KMS-11 (cell line): ENCODE measurements around the gene CPA5.

Source experiments
- H2AFZ ChIP-seq: fragments of 200-600 bp; sonication (generic); 2 replicates; pipeline ENCODE4 v1.6.1; 2016; ENCODE audit warnings: antibody characterized with exemption, mixed run types, low read depth
- H3K27ac ChIP-seq: fragments of 200-600 bp; sonication (generic); 2 replicates; pipeline ENCODE4 v1.6.1; 2016; ENCODE audit warnings: mild to moderate bottlenecking, mixed run types
- H3K27me3 ChIP-seq: fragments of 200-600 bp; sonication (generic); 2 replicates; pipeline ENCODE4 v1.6.1; 2017; ENCODE audit warnings: mild to moderate bottlenecking, low read depth, mixed run types, moderate library complexity; ENCODE audit not compliant: insufficient read depth
- H3K36me3 ChIP-seq: fragments of 200-600 bp; sonication (generic); 2 replicates; pipeline ENCODE4 v1.6.1; 2017; ENCODE audit warnings: mild to moderate bottlenecking, mixed run types; ENCODE audit not compliant: insufficient read depth
- H3K4me1 ChIP-seq: fragments of 200-600 bp; sonication (generic); 2 replicates; pipeline ENCODE4 v1.6.1; 2016; ENCODE audit warnings: mild to moderate bottlenecking, low read depth, mixed run types; ENCODE audit not compliant: poor library complexity, severe bottlenecking
- H3K4me2 ChIP-seq: fragments of 200-600 bp; sonication (generic); 2 replicates; pipeline ENCODE4 v1.7.0; 2016; ENCODE audit warnings: mild to moderate bottlenecking, mixed run types
- H3K4me3 ChIP-seq: fragments of 200-600 bp; sonication (generic); IDR thresholded peaks from 2 replicates; pipeline ENCODE4 v1.6.1; 2017; ENCODE audit warnings: low read depth, low read length, mixed read lengths; ENCODE audit not compliant: insufficient read depth
- H3K79me2 ChIP-seq: fragments of 200-600 bp; sonication (generic); 2 replicates; pipeline ENCODE4 v1.6.1; 2016; ENCODE audit warnings: low read depth, mixed run types; ENCODE audit not compliant: insufficient read depth
- H3K9ac ChIP-seq: fragments of 200-600 bp; sonication (generic); 2 replicates; pipeline ENCODE4 v1.6.1; 2016; ENCODE audit warnings: mild to moderate bottlenecking, mixed run types
- H4K20me1 ChIP-seq: fragments of 200-600 bp; sonication (generic); 2 replicates; pipeline ENCODE4 v1.6.1; 2016; ENCODE audit warnings: mild to moderate bottlenecking, mixed run types; ENCODE audit not compliant: insufficient read depth
- TF ChIP-seq, protein P1 (sequence below): fragments of 200-600 bp; sonication (generic); conservative IDR thresholded peaks from 2 replicates; pipeline ENCODE4 v1.6.1; 2017; ENCODE audit warnings: low read depth, mild to moderate bottlenecking, antibody characterized with exemption, low read length, moderate library complexity, mixed read lengths

Gene CPA5

DNA sequence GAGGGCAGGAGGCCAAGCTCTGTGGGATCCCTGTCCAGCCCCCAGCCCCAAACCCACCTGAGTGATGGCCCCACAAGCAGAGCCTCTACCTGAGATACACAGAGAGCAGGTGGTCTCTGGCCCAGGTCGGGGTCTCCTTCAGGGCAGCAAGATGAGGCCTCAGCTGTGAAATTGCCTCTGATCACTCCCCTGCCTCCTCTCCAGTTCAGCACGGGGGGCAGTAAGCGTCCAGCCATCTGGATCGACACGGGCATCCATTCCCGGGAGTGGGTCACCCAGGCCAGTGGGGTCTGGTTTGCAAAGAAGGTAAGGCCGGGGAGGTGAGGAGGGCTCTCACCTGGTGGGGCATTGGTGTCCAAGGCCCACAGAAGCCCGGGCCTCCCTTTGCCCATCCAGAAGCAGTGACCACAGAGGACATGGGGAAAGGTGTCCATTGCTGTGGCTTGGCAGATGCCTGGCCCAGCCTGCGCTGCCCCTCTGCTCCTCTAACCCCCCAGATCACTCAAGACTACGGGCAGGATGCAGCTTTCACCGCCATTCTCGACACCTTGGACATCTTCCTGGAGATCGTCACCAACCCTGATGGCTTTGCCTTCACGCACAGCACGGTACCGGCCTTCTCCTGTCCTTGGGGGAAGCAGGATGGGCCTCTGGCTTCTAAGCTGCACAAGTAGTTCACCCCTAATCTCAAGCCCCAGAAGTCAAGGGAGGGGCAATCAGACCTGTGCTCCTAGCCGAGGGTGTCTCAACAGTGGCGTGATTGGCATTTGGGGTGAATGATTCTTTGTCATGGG is 38.8 kb downstream of the CPA5 start:
- no peaks in the 10 kb centered on the region for H3K27me3 ChIP-seq
- H3K27ac ChIP-seq, result no peak overlapping the region
- H3K4me3 ChIP-seq, result no peak overlapping the region
- no peak overlapping the region for H3K9ac ChIP-seq
- TF ChIP-seq, protein P1, sequence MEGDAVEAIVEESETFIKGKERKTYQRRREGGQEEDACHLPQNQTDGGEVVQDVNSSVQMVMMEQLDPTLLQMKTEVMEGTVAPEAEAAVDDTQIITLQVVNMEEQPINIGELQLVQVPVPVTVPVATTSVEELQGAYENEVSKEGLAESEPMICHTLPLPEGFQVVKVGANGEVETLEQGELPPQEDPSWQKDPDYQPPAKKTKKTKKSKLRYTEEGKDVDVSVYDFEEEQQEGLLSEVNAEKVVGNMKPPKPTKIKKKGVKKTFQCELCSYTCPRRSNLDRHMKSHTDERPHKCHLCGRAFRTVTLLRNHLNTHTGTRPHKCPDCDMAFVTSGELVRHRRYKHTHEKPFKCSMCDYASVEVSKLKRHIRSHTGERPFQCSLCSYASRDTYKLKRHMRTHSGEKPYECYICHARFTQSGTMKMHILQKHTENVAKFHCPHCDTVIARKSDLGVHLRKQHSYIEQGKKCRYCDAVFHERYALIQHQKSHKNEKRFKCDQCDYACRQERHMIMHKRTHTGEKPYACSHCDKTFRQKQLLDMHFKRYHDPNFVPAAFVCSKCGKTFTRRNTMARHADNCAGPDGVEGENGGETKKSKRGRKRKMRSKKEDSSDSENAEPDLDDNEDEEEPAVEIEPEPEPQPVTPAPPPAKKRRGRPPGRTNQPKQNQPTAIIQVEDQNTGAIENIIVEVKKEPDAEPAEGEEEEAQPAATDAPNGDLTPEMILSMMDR, result no peak
- H3K79me2 ChIP-seq, result no peaks in the 10 kb centered on the region
- no peak overlapping the region for H2AFZ ChIP-seq
- no peaks in the 10 kb centered on the region for H3K4me1 ChIP-seq
- no peaks in the 10 kb centered on the region for H3K36me3 ChIP-seq
- H3K4me2 ChIP-seq, result no peak overlapping the region
- H4K20me1 ChIP-seq, result no peaks in the 10 kb centered on the region

DNA sequence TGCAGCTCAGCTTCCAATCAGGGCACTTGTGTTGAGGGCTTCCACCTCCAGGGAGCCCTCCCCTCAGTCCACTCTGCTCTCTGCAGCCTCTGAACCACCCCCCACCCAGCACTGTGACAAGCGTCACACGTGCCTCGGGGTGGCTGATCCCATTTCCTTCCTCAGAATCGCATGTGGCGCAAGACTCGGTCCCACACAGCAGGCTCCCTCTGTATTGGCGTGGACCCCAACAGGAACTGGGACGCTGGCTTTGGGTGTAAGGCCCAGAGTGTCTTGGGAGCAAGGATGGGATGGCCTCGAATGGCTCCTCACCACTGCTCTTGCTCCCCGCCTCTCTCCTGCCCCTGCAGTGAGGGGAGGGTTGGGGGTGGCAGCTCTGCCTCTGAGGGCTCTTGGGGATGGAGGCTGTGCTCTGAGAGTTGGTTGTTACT is 39.8 kb downstream of the CPA5 start:
- Histone ChIP-seq H3K27ac (no peak overlapping the region), H3K4me1 (no peaks in the 10 kb centered on the region), H3K4me2 (no peak overlapping the region), H3K4me3 (no peak overlapping the region), H2AFZ (no peak overlapping the region), H3K36me3 (no peaks in the 10 kb centered on the region), H4K20me1 (no peaks in the 10 kb centered on the region), H3K27me3 (no peaks in the 10 kb centered on the region), H3K9ac (no peak overlapping the region), H3K79me2 (no peaks in the 10 kb centered on the region)
- TF ChIP-seq, protein P1, result no peak

DNA sequence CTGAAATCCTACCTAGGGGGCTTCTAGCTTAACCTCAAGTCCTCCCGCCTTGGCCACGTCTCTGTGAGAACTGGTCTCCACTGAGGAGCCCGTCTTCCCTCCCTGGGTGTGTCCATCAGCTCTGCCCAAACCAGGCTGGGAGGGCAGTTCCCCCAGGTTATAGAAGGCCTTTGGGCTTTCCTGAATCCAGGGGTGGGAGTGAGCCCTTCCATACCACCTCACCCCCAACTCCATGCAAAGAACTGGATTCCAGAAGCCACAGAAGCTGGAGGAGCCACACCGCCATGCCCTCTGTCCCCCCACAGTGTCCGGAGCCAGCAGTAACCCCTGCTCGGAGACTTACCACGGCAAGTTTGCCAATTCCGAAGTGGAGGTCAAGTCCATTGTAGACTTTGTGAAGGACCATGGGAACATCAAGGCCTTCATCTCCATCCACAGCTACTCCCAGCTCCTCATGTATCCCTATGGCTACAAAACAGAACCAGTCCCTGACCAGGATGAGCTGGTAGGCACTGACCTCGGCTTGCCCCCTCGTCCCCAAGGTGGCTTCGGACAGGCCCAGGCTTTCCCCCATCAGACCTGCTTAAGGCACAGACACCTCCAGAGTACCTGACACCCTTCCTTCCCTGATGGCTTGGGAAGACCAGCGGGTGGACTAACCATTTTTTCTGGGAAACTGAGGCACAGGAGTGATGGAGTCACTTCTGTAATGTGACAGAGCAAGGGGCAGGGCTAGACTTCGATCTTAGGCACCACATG is 40.4 kb downstream of the CPA5 start:
- no peaks in the 10 kb centered on the region for H3K4me1 ChIP-seq
- no peak overlapping the region for H3K9ac ChIP-seq
- H3K36me3 ChIP-seq, result no peaks in the 10 kb centered on the region
- H2AFZ ChIP-seq, result no peak overlapping the region
- no peak overlapping the region for H3K4me3 ChIP-seq
- H3K4me2 ChIP-seq, result no peak overlapping the region
- H4K20me1 ChIP-seq, result no peaks in the 10 kb centered on the region
- H3K27me3 ChIP-seq, result no peaks in the 10 kb centered on the region
- H3K27ac ChIP-seq, result no peak overlapping the region
- H3K79me2 ChIP-seq, result no peaks in the 10 kb centered on the region
- TF ChIP-seq, protein P1, result no peak

DNA sequence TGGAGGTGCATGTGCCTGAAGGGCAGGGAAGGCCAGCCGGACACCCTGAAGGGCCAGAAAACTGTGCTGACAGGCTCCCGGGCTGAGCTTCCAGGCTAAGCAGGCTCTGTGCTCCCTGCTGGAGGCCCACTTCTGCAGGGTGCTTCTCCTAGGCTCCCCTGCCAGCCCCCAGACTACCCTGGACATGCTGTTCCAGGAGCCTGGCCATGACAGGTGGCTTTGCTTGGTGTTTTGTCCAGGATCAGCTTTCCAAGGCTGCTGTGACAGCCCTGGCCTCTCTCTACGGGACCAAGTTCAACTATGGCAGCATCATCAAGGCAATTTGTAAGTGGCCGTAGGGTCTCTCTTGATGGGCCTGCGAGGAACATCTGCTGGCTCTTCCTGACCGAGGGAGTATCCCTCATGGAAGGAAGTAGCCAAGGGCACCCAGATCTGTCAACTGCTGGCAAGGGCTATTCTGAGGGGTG is 41.0 kb downstream of the CPA5 start:
- no peak overlapping the region for H3K27ac ChIP-seq
- TF ChIP-seq, protein P1, result no peak

More for the DNA sequence above, 41.0 kb downstream of the CPA5 start:
- no peak overlapping the region for H2AFZ ChIP-seq
- H3K79me2 ChIP-seq, result no peaks in the 10 kb centered on the region
- no peak overlapping the region for H3K9ac ChIP-seq
- no peaks in the 10 kb centered on the region for H3K4me1 ChIP-seq
- H3K36me3 ChIP-seq, result no peaks in the 10 kb centered on the region
- no peak overlapping the region for H3K4me2 ChIP-seq
- H4K20me1 ChIP-seq, result no peaks in the 10 kb centered on the region
- H3K27me3 ChIP-seq, result no peaks in the 10 kb centered on the region
- no peak overlapping the region for H3K4me3 ChIP-seq
